Activated CD4-positive, CD25-positive, alpha-beta regulatory T cell treated with anti-CD3 and anti-CD28 coated beads, Interleukin-2, amount 50 U/mL, for 24 hours (primary cell): ENCODE measurements around the gene GNAO1.
A peak's percentile ranks its signal among the peaks of the same experiment; 100 is the strongest.

ENCODE experiments used
- ATAC-seq, 2 donors: fragments of 150-1000 bp; cut with Tn5 transposase; one replicate each; pipeline ENCODE4 v1.10.0; 2021; ENCODE audit warnings: mild to moderate bottlenecking in 1 of 2, moderate library complexity in 1 of 2

GNAO1 gene

DNA sequence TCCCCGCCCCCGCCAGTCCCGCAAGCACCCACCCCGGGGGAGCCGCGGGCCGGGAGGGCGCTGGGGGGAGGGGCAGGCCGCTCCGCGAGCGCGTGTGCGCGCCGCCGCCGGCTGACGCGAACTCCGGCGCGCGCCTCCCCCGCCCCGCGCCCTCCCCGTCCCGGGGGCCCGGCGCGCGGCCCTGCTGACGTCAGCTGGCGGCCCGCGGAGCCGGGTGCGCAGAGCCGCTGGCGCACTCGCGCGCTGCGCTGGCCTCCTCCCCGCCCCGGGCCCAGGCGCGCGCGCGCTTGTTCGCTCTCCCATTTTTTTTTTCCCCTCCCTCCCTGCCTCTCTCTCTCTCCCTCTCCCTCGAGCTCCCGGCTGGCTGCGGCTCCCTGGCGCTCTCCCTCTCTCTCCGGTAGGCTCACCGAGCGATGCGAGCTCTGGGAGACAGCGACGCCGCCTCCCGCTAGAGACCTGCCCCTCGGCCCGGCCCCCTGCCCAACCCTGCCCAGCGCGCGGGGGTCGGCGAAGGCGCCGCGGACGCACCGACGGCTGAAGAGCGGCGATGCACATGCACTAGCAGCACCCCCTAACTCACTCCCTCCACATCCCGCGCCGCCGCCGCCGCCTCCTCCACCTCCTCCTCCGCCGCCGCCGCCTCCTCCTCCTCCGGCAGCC, at the start of gene GNAO1:
GNAO1 (plus strand) TSS at position 334 of the 660 bp plus-strand sequence. CDS start 747 bp downstream, outside the sequence.
- peak; percentile 66 to 69 for ATAC-seq

DNA sequence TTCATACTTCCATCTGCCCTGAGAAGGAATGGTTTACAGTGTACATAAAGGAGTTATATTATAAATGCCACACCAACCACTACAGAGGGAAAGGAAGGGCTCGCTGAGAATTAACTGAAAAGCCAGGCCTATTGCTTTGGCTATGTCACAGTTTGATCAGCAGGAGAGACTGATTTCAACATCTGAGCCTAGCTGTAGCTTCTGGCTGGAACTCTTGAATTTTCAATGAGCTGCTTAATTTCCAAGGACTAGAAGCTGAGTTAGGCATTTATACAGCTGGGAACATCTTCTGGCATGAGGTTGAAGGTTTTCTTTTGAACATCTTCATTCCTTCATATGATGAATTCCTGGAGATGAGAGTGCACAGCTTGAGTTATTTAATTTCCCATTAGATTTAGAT, 47.6 kb upstream of the GNAO1 start:
- no peak for ATAC-seq

DNA sequence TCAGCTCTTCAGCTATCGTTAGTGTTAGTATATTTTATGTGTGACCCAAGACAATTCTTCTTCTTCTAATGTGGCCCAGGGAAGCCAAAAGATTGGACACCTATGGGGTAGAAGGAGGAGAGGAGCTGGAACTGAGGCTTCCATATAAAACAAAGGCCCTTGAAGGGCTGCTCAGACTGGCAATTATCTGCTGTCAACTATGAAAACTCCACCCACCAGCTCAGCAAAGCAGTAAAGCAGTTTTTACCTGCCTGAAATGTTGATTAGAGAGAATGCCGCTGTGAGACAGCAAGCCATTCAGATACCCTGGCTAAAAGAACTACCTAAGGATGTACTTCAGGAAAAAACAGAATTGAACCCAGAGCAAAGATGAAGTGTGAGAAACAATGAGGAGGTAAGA, 45.9 kb upstream of the GNAO1 start:
- ATAC-seq = no peak

- ATAC-seq = no peak
Observed at GRCh38 chr16:56151621-56152020, 39.7 kb upstream of the GNAO1 start.

- no peak for ATAC-seq
Observed at GRCh38 chr16:56161658-56162057, 29.6 kb upstream of the GNAO1 start.

GRCh38 chr16:56163089-56163488, 28.2 kb upstream of the GNAO1 start:
- no peak for ATAC-seq

- ATAC-seq = no peak
Observed at GRCh38 chr16:56163938-56164337, 27.4 kb upstream of the GNAO1 start.

DNA sequence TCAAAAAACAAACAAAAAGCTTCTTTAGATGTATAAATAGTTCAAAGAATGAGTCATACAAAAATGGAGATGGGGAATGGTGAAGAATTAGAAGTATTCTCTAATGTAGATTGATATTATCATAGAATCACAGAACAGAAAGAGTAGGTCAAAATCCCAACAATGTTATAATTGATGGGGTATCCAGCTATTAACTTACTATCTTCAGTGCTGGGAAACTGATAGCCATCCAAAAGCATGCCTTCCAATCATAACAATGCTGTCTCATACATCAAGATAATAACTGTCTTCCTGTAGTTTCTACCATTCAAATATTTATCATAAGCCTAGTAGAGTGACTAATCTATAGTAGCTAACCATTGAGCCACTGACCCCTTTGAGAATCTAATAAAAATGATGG, 26.7 kb upstream of the GNAO1 start:
- ATAC-seq = no peak

DNA sequence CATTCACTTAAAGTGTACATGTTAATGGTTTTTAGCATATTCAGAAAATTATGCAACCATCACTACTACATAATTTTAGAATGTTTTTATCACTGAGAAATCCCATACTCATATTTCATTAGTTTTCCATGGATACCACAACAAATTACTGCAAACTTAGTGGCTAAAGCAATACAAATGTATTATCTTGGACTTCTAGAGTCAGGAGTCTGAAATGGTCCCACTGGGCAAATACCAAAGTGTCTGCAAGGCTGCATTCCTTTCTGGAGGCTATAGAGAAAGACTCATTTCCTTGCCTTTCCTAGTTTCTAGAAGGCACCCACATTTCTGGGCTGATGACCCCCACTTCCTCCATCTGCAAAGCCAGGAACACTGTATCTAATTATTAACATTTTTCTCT, 16.9 kb upstream of the GNAO1 start:
- no peak for ATAC-seq

DNA sequence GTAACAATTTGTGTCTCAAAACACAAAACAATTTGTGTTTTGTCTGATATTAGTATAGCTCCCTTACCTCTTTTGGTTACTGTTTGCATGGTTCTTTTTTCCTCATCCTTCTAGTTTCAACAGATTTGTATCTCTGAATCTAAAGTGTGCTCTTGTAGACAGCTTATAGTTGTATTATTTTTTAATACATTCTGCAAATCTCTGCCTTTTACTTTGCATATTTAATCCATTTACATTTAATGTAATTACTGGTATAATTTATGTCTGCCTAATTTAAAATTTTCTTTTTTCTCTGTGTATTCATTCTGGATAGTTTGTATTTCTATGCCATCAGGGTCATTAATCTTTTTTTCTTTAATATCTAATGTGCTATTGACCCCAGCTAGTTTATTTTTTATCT, 9.9 kb upstream of the GNAO1 start:
- no peak for ATAC-seq

- no peak for ATAC-seq
Observed at GRCh38 chr16:56183266-56183665, 8.0 kb upstream of the GNAO1 start.

DNA sequence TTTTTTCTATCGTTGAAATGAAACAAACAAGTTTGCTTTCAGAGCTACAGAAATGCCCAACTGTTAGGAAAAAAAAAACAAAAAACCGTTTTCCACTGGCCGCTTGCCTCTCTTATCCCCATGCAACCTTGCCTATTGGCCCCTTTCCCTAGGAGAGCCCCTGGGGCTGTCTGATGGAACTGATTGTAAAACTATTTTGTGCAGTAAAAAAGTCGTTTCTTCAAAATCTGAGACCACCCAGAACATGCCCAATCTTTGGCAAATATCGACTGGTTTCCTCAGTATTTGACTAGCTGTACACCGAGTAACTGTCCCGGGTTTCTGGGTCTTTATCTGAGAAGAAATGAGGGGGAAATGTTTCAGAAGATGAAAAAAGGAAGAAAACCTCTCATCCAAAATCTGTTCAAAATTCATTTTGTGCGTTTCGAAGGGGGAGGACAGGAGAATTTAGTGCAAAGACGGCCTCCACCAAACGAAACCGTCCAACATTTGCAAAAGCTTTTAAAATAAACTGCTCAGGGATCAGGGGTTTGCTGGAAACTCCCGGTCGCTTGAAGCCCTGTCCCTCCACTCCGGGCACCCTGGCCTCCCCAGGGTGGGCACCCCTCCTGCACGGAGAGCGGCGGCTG, 1.1 kb upstream of the GNAO1 start:
- ATAC-seq = no peak

DNA sequence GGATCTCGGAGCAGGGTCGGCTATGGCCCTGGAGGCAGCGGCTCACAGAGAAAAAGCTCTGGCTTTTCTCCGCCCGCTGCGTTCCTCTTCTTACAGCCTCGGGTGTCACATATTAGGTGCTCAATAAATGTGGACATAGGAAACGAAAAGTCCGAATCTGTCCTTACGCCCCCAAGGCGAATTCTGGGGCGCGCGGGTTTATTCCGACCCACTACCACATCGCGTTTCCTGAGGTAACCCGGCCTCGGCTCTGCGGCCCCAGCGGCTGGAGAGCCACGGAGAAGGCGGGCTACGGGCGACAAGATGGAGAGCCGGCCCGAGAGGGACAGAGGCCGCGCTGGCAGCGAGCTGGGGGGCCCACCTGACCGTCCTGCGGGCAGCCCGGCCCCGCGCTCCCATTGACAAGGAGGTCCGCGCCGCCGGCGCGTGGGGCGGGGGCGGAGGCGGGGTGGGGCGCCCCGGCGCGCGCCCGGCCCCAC, 573 bp upstream of the GNAO1 start:
- ATAC-seq = peak in 1 of 2 donors; percentile 24

GRCh38 chr16:56191835-56192634, 746 bp downstream of the GNAO1 start:
- no peak for ATAC-seq

GRCh38 chr16:56192635-56192945, 1.3 kb downstream of the GNAO1 start:
- ATAC-seq = no peak

- ATAC-seq = no peak
Observed at GRCh38 chr16:56192986-56193945, 2.0 kb downstream of the GNAO1 start.

DNA sequence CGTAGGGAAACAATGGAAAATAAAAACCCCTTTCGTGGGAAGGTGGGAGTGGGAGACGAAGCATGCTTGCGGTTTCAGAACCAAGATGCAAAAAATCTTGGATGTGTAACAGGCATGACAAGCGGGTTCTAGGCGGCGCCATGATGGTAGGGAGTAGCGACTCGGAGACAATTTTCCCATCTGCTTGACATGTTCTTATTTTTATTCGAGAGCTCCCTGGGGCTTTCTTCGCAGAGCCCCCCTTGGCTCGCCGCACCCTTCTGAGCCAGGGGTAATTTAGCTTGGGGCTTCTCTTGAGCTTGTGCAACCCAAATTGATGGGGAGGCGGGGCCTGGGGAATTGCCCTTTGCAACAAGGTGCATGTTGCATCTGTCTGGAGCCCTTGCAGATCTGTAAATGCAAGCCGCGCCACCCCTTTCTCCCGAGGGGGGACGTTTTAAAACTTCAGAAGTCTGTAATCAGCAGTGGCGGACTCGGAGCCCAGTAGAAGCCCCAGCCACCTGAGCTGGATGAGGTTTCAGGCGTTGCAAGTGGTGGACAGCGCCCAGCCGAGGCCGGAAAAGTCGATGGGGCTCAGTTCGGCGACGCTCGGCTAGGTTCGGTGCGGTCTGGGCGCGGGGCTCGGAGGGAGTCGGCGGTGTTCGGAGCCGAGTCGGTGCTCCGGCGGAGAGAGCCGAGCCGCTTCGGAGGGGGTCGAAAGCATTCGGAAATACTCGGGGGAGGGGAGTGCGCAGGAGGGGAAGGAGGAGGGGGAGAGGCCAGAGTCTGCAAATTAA, 2.9 kb downstream of the GNAO1 start:
- ATAC-seq = peak in 1 of 2 donors; percentile 53

GRCh38 chr16:56195151-56195550, 3.9 kb downstream of the GNAO1 start:
- no peak for ATAC-seq

DNA sequence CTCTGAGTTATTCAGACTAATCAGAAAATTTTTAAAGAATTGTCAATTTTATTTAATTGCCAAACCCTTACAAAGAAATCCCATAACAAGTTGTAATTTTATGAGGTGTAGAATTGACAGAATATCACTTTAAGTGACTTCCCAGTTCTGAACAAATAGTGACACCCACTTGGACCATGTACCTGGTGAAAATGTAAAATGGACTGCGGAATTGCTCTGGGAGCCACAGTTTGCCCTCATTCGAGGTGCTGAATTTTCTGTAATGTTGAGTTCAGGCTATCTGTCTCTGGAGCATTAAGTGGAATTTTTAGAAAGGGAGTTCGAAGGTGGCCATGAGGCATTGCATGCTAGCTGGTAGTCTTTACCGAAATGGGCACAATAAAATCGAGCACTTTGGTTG, 5.1 kb downstream of the GNAO1 start:
- no peak for ATAC-seq

DNA sequence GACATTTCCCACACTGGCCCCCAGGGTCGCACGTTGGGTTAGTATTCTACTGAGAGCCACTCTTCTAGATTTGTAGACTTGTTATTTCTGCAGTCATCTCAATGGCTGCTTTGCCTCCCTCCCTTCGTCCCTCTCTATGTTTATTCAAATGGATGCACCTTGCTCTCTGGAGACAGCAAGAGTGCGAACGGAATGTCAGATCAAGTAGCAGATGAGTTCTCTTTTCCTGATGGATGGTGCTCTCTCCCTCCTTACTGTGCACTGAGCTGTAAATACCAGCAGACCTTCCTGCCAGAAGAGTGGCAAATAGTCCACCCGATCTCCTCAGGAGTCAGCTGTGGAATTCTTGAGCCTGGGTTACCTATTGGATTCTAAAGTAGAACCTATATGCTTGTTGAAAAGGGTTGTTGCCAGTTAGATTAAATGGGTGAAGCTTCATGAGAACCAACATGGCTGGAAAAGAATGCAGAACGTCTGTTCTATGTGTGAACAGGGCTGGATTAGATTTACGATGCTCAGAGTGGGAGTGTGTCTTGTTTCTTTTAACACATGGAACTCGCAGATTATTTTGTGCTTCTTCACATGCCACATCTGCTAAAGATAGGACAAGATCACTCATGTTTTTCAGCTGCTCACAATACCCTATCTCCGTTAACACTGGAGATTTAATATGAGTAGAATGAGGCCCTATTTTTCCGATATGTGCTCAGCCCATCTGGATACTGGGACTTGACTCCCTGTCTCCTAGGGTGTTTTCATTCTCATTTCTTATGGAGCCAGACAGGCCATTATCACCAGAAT, 6.1 kb downstream of the GNAO1 start:
- ATAC-seq = no peak
